Gastroesophageal sphincter (tissue), 3 donors: Measurements from ENCODE around the gene SLAMF9.

Experiments
- EP300 ChIP-seq: sonication (generic); formaldehyde crosslinking; IDR thresholded peaks from one replicate; pipeline ENCODE4 v1.6.1; 2017; ENCODE audit warnings: antibody characterized with exemption, mild to moderate bottlenecking
- POLR2A ChIP-seq, 2 donors: fragments of 450-650 bp; IDR thresholded peaks; one replicate each; pipeline ENCODE4 v1.6.1; 2017; ENCODE audit warnings: antibody characterized with exemption in 2 of 2, mild to moderate bottlenecking in 2 of 2, moderate library complexity in 1 of 2
- TF ChIP-seq, protein P1 (sequence below), 4 experiments: fragments of 200-600 bp in 2 of 4; fragments of 450-650 bp in 2 of 4; sonication (generic) in 1 of 4; IDR thresholded peaks; one replicate each; pipeline ENCODE4 v1.5.1; 2017 to 2019; ENCODE audit warnings: antibody characterized with exemption in 4 of 4, mild to moderate bottlenecking in 2 of 4, moderate library complexity in 2 of 4

DNA sequence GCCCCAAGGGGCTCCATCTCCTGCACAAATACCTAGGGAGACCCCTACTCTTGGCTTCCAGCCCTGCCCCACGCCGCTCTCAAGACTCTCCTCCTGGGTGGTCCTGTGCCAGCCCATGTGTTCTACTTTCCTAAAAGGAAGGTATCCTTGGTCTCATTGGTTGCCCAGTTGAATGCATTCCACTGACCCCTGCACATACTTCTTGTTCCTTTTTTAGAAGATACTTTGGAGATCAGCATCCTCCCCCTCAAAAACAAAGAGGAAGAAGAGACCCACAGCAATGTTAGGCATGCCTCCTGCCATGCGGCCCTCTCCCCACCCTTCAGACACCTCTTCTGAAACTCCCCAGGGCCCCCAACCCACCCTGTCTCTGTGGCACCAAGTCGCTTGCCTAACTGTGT lies 4.1 kb downstream of the SLAMF9 start:
- TF ChIP-seq, protein P1, sequence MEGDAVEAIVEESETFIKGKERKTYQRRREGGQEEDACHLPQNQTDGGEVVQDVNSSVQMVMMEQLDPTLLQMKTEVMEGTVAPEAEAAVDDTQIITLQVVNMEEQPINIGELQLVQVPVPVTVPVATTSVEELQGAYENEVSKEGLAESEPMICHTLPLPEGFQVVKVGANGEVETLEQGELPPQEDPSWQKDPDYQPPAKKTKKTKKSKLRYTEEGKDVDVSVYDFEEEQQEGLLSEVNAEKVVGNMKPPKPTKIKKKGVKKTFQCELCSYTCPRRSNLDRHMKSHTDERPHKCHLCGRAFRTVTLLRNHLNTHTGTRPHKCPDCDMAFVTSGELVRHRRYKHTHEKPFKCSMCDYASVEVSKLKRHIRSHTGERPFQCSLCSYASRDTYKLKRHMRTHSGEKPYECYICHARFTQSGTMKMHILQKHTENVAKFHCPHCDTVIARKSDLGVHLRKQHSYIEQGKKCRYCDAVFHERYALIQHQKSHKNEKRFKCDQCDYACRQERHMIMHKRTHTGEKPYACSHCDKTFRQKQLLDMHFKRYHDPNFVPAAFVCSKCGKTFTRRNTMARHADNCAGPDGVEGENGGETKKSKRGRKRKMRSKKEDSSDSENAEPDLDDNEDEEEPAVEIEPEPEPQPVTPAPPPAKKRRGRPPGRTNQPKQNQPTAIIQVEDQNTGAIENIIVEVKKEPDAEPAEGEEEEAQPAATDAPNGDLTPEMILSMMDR (IDR thresholded peaks at IDR 0.05): no peak
- no peak for TF ChIP-seq POLR2A (IDR thresholded peaks at IDR 0.05)
- TF ChIP-seq EP300: no peak
